K562 (cell line): ENCODE results near the gene DDIT3. TPM values are rescaled to one million over a fixed set of nuclear protein-coding genes. Genes with fewer than 3 reads are reported as not detected.

Experiments
- ATAC-seq: fragments of 200-7000 bp; cut with Tn5 transposase; 3 replicates; pipeline ENCODE4 v1.9.1; 2020; ENCODE audit warnings: moderate library complexity
- Bru-seq: library from RNA; stranded (reverse); fragments of 400-500 nt; gene quantifications from one replicate; lab custom pipeline; 2021; lab: Mats Ljungman, UMichigan
- BruChase-seq, 2 experiments: library from RNA; stranded (reverse); fragments of 400-500 nt; gene quantifications; one replicate each; lab custom pipeline; 2021; lab: Mats Ljungman, UMichigan
- BruUV-seq: library from RNA; stranded (reverse); fragments of 400-500 nt; replicated peaks from 2 replicates; lab custom pipeline; 2021; lab: Mats Ljungman, UMichigan
- CTCF ChIA-PET: fragments of 300-600 bp; formaldehyde crosslinking; extraction: SDS; loops from one replicate; lab custom pipeline; 2021; ENCODE audit warnings: low intra/inter-chr PET ratio; lab: Yijun Ruan, JAX
- POLR2A ChIA-PET: fragments of 300-600, 350-650 bp; sonication (Branson Sonifier 250); formaldehyde crosslinking; extraction: SDS; loops from one replicate; lab custom pipeline; 2021; ENCODE audit warnings: antibody characterized with exemption, inconsistent platforms; lab: Yijun Ruan, JAX
- DNase-seq, 4 experiments: peaks; one replicate each; pipeline versions ENCODE4 v3.0.0 to v3.0.0-alpha.2; 2011 to 2018; ENCODE audit warnings: low spot score in 3 of 4, mixed read lengths in 3 of 4; ENCODE audit errors: extremely low read depth in 1 of 4
- FAIRE-seq: peaks from 2 replicates; lab custom pipeline; 2011; peaks lifted over from hg19 to GRCh38; lab: Jason Lieb, UNC
- H2AFZ ChIP-seq: 2 replicates; pipeline ENCODE4 v1.6.0; 2011; ENCODE audit warnings: low read depth, low read length, control low read depth, inconsistent platforms
- H3K27ac ChIP-seq: fragments of 200-600 bp; 3 replicates; pipeline ENCODE4 v1.8.0; 2011; ENCODE audit warnings: low read depth, mild to moderate bottlenecking, control low read depth, inconsistent platforms, low read length, moderate library complexity, mixed read lengths; ENCODE audit errors: extremely low read depth
- H3K27me3 ChIP-seq, 2 experiments: fragments of 300-600 bp in 1 of 2; 2 replicates in 1 of 2; 3 replicates in 1 of 2; pipeline versions ENCODE4 v1.6.0 to v1.8.0; 2011; ENCODE audit warnings: inconsistent platforms in 2 of 2, low read length in 2 of 2, mild to moderate bottlenecking in 1 of 2, mixed read lengths in 1 of 2, moderate library complexity in 1 of 2; ENCODE audit not compliant: control insufficient read depth in 2 of 2, insufficient read depth in 2 of 2
- H3K36me3 ChIP-seq: fragments of 300-600 bp; 3 replicates; pipeline ENCODE4 v1.8.0; 2011; ENCODE audit warnings: mild to moderate bottlenecking, low read length, inconsistent platforms; ENCODE audit not compliant: control insufficient read depth, insufficient read depth
- H3K4me1 ChIP-seq, 2 experiments: fragments of 200-600 bp in 1 of 2; replicated peaks in 1 of 2; 2 replicates in 1 of 2; 3 replicates in 1 of 2; pipeline versions ENCODE4 v1.5.1 to v1.8.0; 2011; ENCODE audit warnings: inconsistent platforms in 2 of 2, low read length in 2 of 2, mild to moderate bottlenecking in 1 of 2, mixed read lengths in 1 of 2, moderate library complexity in 1 of 2; ENCODE audit not compliant: control insufficient read depth in 2 of 2, insufficient read depth in 2 of 2
- H3K4me2 ChIP-seq: 2 replicates; pipeline ENCODE4 v1.6.1; 2011; ENCODE audit warnings: low read length, control low read depth, inconsistent platforms, mixed read lengths; ENCODE audit not compliant: insufficient read depth
- H3K4me3 ChIP-seq: fragments of 200-600 bp; sonication (generic), shearing (Covaris generic); 2 replicates; pipeline ENCODE4 v1.5.1; 2016; ENCODE audit warnings: control low read depth, inconsistent platforms
- H3K79me2 ChIP-seq: fragments of 200-600 bp; 3 replicates; pipeline ENCODE4 v1.8.0; 2011; ENCODE audit warnings: low read length, inconsistent platforms; ENCODE audit not compliant: control insufficient read depth, insufficient read depth
- H3K9ac ChIP-seq, 2 experiments: 2 replicates each; pipeline versions ENCODE4 v1.6.0 to v1.6.1; 2011; ENCODE audit warnings: low read depth in 2 of 2, low read length in 2 of 2, control low read depth in 1 of 2, inconsistent platforms in 1 of 2, mild to moderate bottlenecking in 1 of 2, mixed read lengths in 1 of 2; ENCODE audit not compliant: insufficient read depth in 1 of 2
- H3K9me1 ChIP-seq: one replicate; pipeline ENCODE4 v1.6.0; 2011; ENCODE audit warnings: inconsistent platforms, mild to moderate bottlenecking, low read length, moderate library complexity; ENCODE audit not compliant: control insufficient read depth, insufficient read depth
- H3K9me3 ChIP-seq: replicated peaks from 2 replicates; pipeline ENCODE4 v1.5.1; 2011; ENCODE audit warnings: low read depth, low read length, inconsistent platforms; ENCODE audit not compliant: control insufficient read depth, insufficient read depth
- H4K20me1 ChIP-seq: replicated peaks from 2 replicates; pipeline ENCODE4 v1.6.1; 2011; ENCODE audit warnings: low read length, inconsistent platforms, mixed read lengths; ENCODE audit not compliant: control insufficient read depth, insufficient read depth
- DNMT1 ChIP-seq: fragments of 450-650 bp; IDR thresholded peaks from 2 replicates; pipeline ENCODE4 v1.6.1; 2016; ENCODE audit warnings: antibody characterized with exemption, mild to moderate bottlenecking
- E2F3 ChIP-seq: fragments of 250-450 bp; sonication (Bioruptor Pico); IDR thresholded peaks from 2 replicates; pipeline ENCODE4 v1.4.0; 2020; ENCODE audit warnings: mild to moderate bottlenecking
- ESRRB ChIP-seq: fragments of 250-450 bp; sonication (Bioruptor Pico); IDR thresholded peaks from 2 replicates; pipeline ENCODE4 v1.5.0; 2020; ENCODE audit warnings: mild to moderate bottlenecking, moderate library complexity, borderline replicate concordance
- GTF2A2 ChIP-seq: IDR thresholded peaks from 2 replicates; pipeline ENCODE4 v1.6.1; 2016; ENCODE audit warnings: mild to moderate bottlenecking, missing genetic modification characterization, missing compliant biosample characterization
- LEF1 ChIP-seq: fragments of 450-650 bp; IDR thresholded peaks from 2 replicates; pipeline ENCODE4 v1.6.1; 2016; ENCODE audit warnings: mild to moderate bottlenecking
- NR2F6 ChIP-seq: fragments of 450-650 bp; formaldehyde crosslinking; IDR thresholded peaks from 2 replicates; pipeline ENCODE4 v1.4.0; 2020; ENCODE audit warnings: mild to moderate bottlenecking
- SAFB ChIP-seq: fragments of 200-400 bp; formaldehyde crosslinking; IDR thresholded peaks from 2 replicates; pipeline ENCODE4 v1.6.1; 2017; ENCODE audit warnings: low read depth, low read length, borderline replicate concordance
- TAF15 ChIP-seq: fragments of 200-400 bp; formaldehyde crosslinking; IDR thresholded peaks from 2 replicates; pipeline ENCODE4 v1.6.1; 2017; ENCODE audit warnings: mild to moderate bottlenecking, low read depth, low read length, moderate library complexity
- TCFL5 ChIP-seq: fragments of 250-450 bp; sonication (Bioruptor Pico); conservative IDR thresholded peaks from 2 replicates; pipeline ENCODE4 v1.6.1; 2021; ENCODE audit warnings: mild to moderate bottlenecking, moderate library complexity, matching md5 sums
- ZC3H4 ChIP-seq: sonication (generic); formaldehyde crosslinking; IDR thresholded peaks from 2 replicates; pipeline ENCODE4 v1.9.0; 2021; ENCODE audit warnings: missing genetic modification reagents, borderline replicate concordance
- ZFX ChIP-seq: sonication (generic); formaldehyde crosslinking; IDR thresholded peaks from 2 replicates; pipeline ENCODE4 v1.8.0; 2022; ENCODE audit warnings: mild to moderate bottlenecking, missing genetic modification reagents, moderate library complexity
- ZNF76 ChIP-seq: fragments of 250-450 bp; sonication (Bioruptor Pico); IDR thresholded peaks from 2 replicates; pipeline ENCODE4 v1.4.0; 2020; ENCODE audit warnings: mild to moderate bottlenecking, moderate library complexity, borderline replicate concordance
- WGBS: fragments of 100-300 bp; shearing (Covaris generic); methylation state at CpG from one replicate; pipeline ENCODE4 v1.1.6; 2016; ENCODE audit warnings: low coverage, mixed read lengths; ENCODE audit not compliant: insufficient coverage; ENCODE audit errors: missing lambda C conversion rate; 5-methylcytosine and 5-hydroxymethylcytosine counted together
- in situ Hi-C: fragments of 300-500 bp; cut with MboI; formaldehyde crosslinking; loops from 4 replicates; pipeline ENCODE4 v1.15.0; 2018; ENCODE audit warnings: inconsistent platforms, mixed read lengths
- intact Hi-C: fragments of 100-400 bp; cut with micrococcal nuclease; formaldehyde crosslinking; loops from 2 replicates; pipeline ENCODE4 v1.14.2; 2022
- long read RNA-seq, 3 experiments: library from polyadenylated mRNA in 2 of 3; library from RNA in 1 of 3; unstranded in 2 of 3; stranded (forward) in 1 of 3; transcript quantifications; one replicate each; pipeline ENCODE4 v2.0.0, GENCODE V29; 2019 to 2022
- polyA minus RNA-seq, 3 experiments: library from RNA; depleted of rRNA, polyadenylated mRNA; stranded (reverse); fragments of >200 nt; gene quantifications; 2 replicates each; pipeline ENCODE4 v1.2.3, GENCODE V29; 2011
- polyA plus RNA-seq, 8 experiments: library from polyadenylated mRNA; depleted of rRNA in 4 of 8; stranded (reverse) in 5 of 8; unstranded in 3 of 8; fragments of >200 nt; fragmentation: Nextera tagmentation in 2 of 8; fragmentation: Illumina TruSeq in 1 of 8; extraction: Ambion mirVana in 2 of 8; extraction: Trizol in 1 of 8; gene quantifications; 2 replicates each; pipeline versions ENCODE4 v1.2.1 to v1.2.3, GENCODE V29; 2011 to 2014; ENCODE audit warnings: inconsistent platforms in 1 of 8, missing spikeins in 1 of 8
- total RNA-seq, 7 experiments: library from RNA; depleted of rRNA in 6 of 7; stranded (reverse); fragments of >200 nt in 6 of 7; fragmentation: Illumina TruSeq in 2 of 7; extraction: Trizol in 2 of 7; gene quantifications; 2 replicates each; pipeline versions ENCODE4 v1.2.1 to v1.2.3, GENCODE V29; 2011 to 2021; ENCODE audit warnings: low replicate concordance in 1 of 7
- TF ChIP-seq, protein P1 (sequence below): sonication (generic); formaldehyde crosslinking; IDR thresholded peaks from 2 replicates; pipeline ENCODE4 v1.8.0; 2022; ENCODE audit warnings: mild to moderate bottlenecking, missing genetic modification reagents
- TF ChIP-seq, protein P2 (sequence below): sonication (generic); formaldehyde crosslinking; IDR thresholded peaks from 2 replicates; pipeline ENCODE4 v1.5.0; 2020; ENCODE audit warnings: missing genetic modification reagents

DDIT3 gene, protein sequence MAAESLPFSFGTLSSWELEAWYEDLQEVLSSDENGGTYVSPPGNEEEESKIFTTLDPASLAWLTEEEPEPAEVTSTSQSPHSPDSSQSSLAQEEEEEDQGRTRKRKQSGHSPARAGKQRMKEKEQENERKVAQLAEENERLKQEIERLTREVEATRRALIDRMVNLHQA
- total RNA-seq (2011; cell fraction: chromatin; rRNA removed; ENCODE audit: low replicate concordance), result 172 and 185 TPM in 2 replicates
- total RNA-seq (2011; cell fraction: nucleolus; rRNA removed), result 119 and 124 TPM in 2 replicates
- total RNA-seq (2011; cell fraction: nucleoplasm; rRNA removed), result 106 and 127 TPM in 2 replicates
- 68.2 and 89.9 TPM in 2 replicates for total RNA-seq (2014; rRNA removed)
- 89.6 and 104 TPM in 2 replicates for total RNA-seq (2014; rRNA removed; fragmentation: Illumina TruSeq; extraction: Trizol)
- total RNA-seq (2015; rRNA removed; fragmentation: Illumina TruSeq; extraction: Trizol), result 53.7 and 59.1 TPM in 2 replicates
- total RNA-seq (2021), result 56.8 and 61.8 TPM in 2 replicates
- 99.0 and 118 TPM in 2 replicates for polyA plus RNA-seq (2011; rRNA removed)
- 29.5 and 56.7 TPM in 2 replicates for polyA plus RNA-seq (2011; cell fraction: cytosol; rRNA removed)
- polyA plus RNA-seq (2011; cell fraction: nucleus; rRNA removed), result 133 and 186 TPM in 2 replicates
- 99.5 and 353 TPM in 2 replicates for polyA plus RNA-seq (2012)
- polyA plus RNA-seq (2014; fragmentation: Illumina TruSeq; extraction: Trizol), result 83.9 and 103 TPM in 2 replicates
- 100 to 1,000 TPM; 254 to 272 TPM for polyA plus RNA-seq (2014; fragmentation: Nextera tagmentation; extraction: Ambion mirVana)
- 87.2 and 127 TPM in 2 replicates for polyA plus RNA-seq (2014; rRNA removed)
- 37.2 and 59.6 TPM in 2 replicates for polyA minus RNA-seq (2011; rRNA and poly(A)+ RNA removed)
- 22.3 and 23.0 TPM in 2 replicates for polyA minus RNA-seq (2011; cell fraction: cytosol; rRNA and poly(A)+ RNA removed)
- 25.7 and 57.9 TPM in 2 replicates for polyA minus RNA-seq (2011; cell fraction: nucleus; rRNA and poly(A)+ RNA removed)
- Bru-seq, nascent RNA, result percentile 98 among the genes with signal in this experiment
- percentile 95 among the genes with signal in this experiment for BruChase-seq, experiment 1, labeled RNA remaining after a 2-hour chase
- BruChase-seq, experiment 2, labeled RNA remaining after a 6-hour chase, result percentile 96 among the genes with signal in this experiment
- long read RNA-seq, experiment 1, transcript DDIT3-201 (4 exons, 906 nt), result major isoform, 29 of 73 reads
- long read RNA-seq, experiment 1, transcript DDIT3-202 (4 exons, 872 nt), result minor isoform, 10 of 73 reads
- long read RNA-seq, experiment 1, transcript DDIT3-205 (3 exons, 951 nt), result minor isoform, 5 of 73 reads
- long read RNA-seq, experiment 1, partial matches to known transcripts, result 1 of 73 reads
- long read RNA-seq, experiment 1, other reads (novel, unspliced or antisense), result 28 of 73 reads
- long read RNA-seq, experiment 2, partial matches to known transcripts, result 2 of 30 reads
- long read RNA-seq, experiment 2, other reads (novel, unspliced or antisense), result 28 of 30 reads
- long read RNA-seq, experiment 3, transcript DDIT3-202 (4 exons, 872 nt), result minor isoform, 5 of 38 reads
- long read RNA-seq, experiment 3, transcript DDIT3-201 (4 exons, 906 nt), result major isoform, 23 of 38 reads
- long read RNA-seq, experiment 3, transcript DDIT3-205 (3 exons, 951 nt), result minor isoform, 5 of 38 reads
- long read RNA-seq, experiment 3, partial matches to known transcripts, result 0 of 38 reads
- long read RNA-seq, experiment 3, other reads (novel, unspliced or antisense), result 5 of 38 reads

DNA sequence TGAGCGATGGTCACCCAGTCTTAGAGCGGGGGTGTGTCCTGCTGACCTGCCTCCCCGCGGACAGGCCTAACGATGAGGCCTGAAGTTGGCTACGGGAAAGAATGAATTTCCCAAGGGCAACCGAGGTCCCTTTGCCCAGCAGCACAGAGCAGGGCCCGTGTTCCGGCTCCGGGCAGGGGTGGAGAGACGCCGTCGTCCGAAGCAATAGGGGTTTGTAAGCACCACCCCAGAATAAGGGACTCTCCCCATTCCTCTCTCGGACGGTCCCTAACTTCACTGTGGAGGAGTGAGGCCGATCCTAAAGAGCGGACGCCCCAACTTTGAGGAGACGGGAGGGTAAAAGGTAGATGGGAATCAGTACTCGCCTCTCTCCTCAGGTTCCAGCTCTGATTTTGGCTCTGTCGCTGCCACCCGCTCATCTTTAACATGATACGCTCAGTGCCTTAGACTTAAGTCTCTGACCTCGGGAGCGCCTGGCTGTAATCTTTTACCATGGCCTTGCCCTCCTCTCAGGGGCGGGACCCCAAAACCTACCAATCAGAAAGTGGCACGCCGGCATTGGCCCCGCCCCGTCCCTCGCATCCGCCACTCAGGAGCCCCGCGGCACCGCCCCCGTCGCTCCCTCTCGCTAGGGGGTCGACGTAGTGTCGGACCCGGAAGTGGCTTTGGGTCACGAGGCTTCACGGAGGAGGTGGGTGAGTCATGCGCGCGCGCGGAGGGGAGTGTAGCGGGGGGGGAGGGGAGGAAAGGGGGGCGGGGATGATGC, at the start of gene DDIT3:
DDIT3 (minus strand) TSS at position 462 of the 766 bp plus-strand sequence. CDS start 3,108 bp downstream, outside the sequence.
- POLR2A ChIA-PET, result interaction anchor here (0.6 to 10.1 kb wide), 52 partner anchors 9 to 913 kb away, joined by 3 to 184 read pairs (median 4); partner anchors contain the start of genes ARHGEF25, B4GALNT1, CDK4 and DCTN2
- peaks cover 45% of the 10 kb centered on the region for H4K20me1 ChIP-seq
- in situ Hi-C loops, result no loop called here
- peak within 1 kb of the TSS; percentile 86 for H3K4me3 ChIP-seq
- no peaks in the 10 kb centered on the region for H3K27me3 ChIP-seq
- H3K36me3 ChIP-seq, result peaks cover 63% of the 10 kb centered on the region
- TSS peak; percentile 63 for BruUV-seq
- DNase-seq (peak; percentile 94 to 99 (median 96)), ATAC-seq (peak; percentile 67), FAIRE-seq (peak; percentile 93)
- peak within 1 kb of the TSS; percentile 94 to 100 for H3K9ac ChIP-seq
- H2AFZ ChIP-seq, result peak within 1 kb of the TSS; percentile 93; the same call in 1 of the 2 replicates
- H3K4me2 ChIP-seq, result peak within 1 kb of the TSS; percentile 99
- under 1% methylated on average over 42 of the region's 52 CpGs for WGBS
- peaks cover 61% of the 10 kb centered on the region for H3K79me2 ChIP-seq
- CTCF ChIA-PET, result no interaction called here
- intact Hi-C loops, result loop anchor here (1.0 to 5.0 kb wide), 6 partner anchors 19 to 217 kb away; partner anchors contain the start of genes AGAP2, GLI1 and MARS1
- H3K4me1 ChIP-seq, result peaks cover 34 to 48% of the 10 kb centered on the region in 2 experiments
- peak within 1 kb of the TSS; percentile 99 for H3K27ac ChIP-seq
- H3K9me1 ChIP-seq, result peaks cover 7% of the 10 kb centered on the region
- H3K9me3 ChIP-seq, result no peaks in the 10 kb centered on the region
- TF ChIP-seq ZC3H4 (CRISPR knock-in tag) (peak; percentile 100), SAFB (no peak), TCFL5 (CRISPR knock-in tag) (no peak), ESRRB (CRISPR knock-in tag) (no peak), NR2F6 (peak; percentile 26; the same call in 1 of the 2 replicates), DNMT1 (0 out of 2 replicates have a peak, but pooled peaks have one; percentile 51), ZFX (peak; percentile 85), TAF15 (no peak), LEF1 (no peak), GTF2A2 (tag) (peak; percentile 74), ZNF76 (CRISPR knock-in tag) (no peak), E2F3 (no peak; the same call in 1 of the 2 replicates)
- TF ChIP-seq, protein P1, sequence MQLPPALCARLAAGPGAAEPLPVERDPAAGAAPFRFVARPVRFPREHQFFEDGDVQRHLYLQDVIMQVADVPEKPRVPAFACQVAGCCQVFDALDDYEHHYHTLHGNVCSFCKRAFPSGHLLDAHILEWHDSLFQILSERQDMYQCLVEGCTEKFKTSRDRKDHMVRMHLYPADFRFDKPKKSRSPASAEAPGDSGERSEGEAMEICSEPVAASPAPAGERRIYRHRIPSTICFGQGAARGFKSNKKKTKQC, result peak; percentile 75; the same call in 1 of the 2 replicates
- TF ChIP-seq, protein P2, sequence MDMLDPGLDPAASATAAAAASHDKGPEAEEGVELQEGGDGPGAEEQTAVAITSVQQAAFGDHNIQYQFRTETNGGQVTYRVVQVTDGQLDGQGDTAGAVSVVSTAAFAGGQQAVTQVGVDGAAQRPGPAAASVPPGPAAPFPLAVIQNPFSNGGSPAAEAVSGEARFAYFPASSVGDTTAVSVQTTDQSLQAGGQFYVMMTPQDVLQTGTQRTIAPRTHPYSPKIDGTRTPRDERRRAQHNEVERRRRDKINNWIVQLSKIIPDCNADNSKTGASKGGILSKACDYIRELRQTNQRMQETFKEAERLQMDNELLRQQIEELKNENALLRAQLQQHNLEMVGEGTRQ (CRISPR knock-in tag), result peak; percentile 85
